Stimulated activated CD8-positive, alpha-beta memory T cell treated with anti-CD3 and anti-CD28 coated beads, Interleukin-15, amount 100 ng/mL, for 1 hour (primary cell): ENCODE results near the gene CDH11.

ENCODE experiments used
- DNase-seq: peaks from one replicate; pipeline ENCODE4 v3.0.0-alpha.2; 2020; ENCODE audit warnings: low read depth

The CDH11 gene

GRCh38 chr16:65024767-65025178 is 97.1 kb downstream of the CDH11 start:
- no peak for DNase-seq

GRCh38 chr16:65023802-65024201 is 98.1 kb downstream of the CDH11 start:
- no peak for DNase-seq

GRCh38 chr16:65021852-65022595 is 99.8 kb downstream of the CDH11 start:
- DNase-seq, result no peak

GRCh38 chr16:65016754-65017153 is 105.1 kb downstream of the CDH11 start:
- DNase-seq, result no peak

- no peak for DNase-seq
Observed at GRCh38 chr16:65015599-65015998, 106.3 kb downstream of the CDH11 start.

GRCh38 chr16:65012357-65012756 is 109.5 kb downstream of the CDH11 start:
- DNase-seq, result no peak

- DNase-seq, result no peak
Observed at GRCh38 chr16:65010125-65010524, 111.7 kb downstream of the CDH11 start.

GRCh38 chr16:65005696-65006095 is 116.2 kb downstream of the CDH11 start:
- no peak for DNase-seq

GRCh38 chr16:65004570-65004969 is 117.3 kb downstream of the CDH11 start:
- DNase-seq, result no peak

GRCh38 chr16:65003621-65004020 is 118.2 kb downstream of the CDH11 start:
- no peak for DNase-seq

- no peak for DNase-seq
Observed at GRCh38 chr16:65002265-65002664, 119.6 kb downstream of the CDH11 start.

- no peak for DNase-seq
Observed at GRCh38 chr16:65000654-65001053, 121.2 kb downstream of the CDH11 start.

GRCh38 chr16:64997751-64998150 is 124.1 kb downstream of the CDH11 start:
- no peak for DNase-seq

- DNase-seq, result no peak
Observed at GRCh38 chr16:64997121-64997520, 124.7 kb downstream of the CDH11 start.

GRCh38 chr16:64996641-64997040 is 125.2 kb downstream of the CDH11 start:
- DNase-seq, result no peak

GRCh38 chr16:64993464-64993863 is 128.4 kb downstream of the CDH11 start:
- no peak for DNase-seq

GRCh38 chr16:64991001-64991400 is 130.9 kb downstream of the CDH11 start:
- DNase-seq, result no peak

- no peak for DNase-seq
Observed at GRCh38 chr16:64990101-64990500, 131.8 kb downstream of the CDH11 start.

GRCh38 chr16:64989050-64989449 is 132.8 kb downstream of the CDH11 start:
- no peak for DNase-seq

- no peak for DNase-seq
Observed at GRCh38 chr16:64983963-64984362, 137.9 kb downstream of the CDH11 start.

GRCh38 chr16:64983231-64983630 is 138.6 kb downstream of the CDH11 start:
- DNase-seq, result no peak

GRCh38 chr16:64982581-64982980 is 139.3 kb downstream of the CDH11 start:
- no peak for DNase-seq

GRCh38 chr16:64981568-64982281 is 140.1 kb downstream of the CDH11 start:
- DNase-seq, result no peak
